Hepatocyte (in vitro differentiated cells): ENCODE measurements around the gene NCOA7.

ENCODE experiments used
- EZH2phosphoT487 ChIP-seq: fragments of 200-600 bp; sonication (generic); IDR thresholded peaks from one replicate; pipeline ENCODE4 v1.6.1; 2018; ENCODE audit warnings: antibody characterized with exemption, mild to moderate bottlenecking, low read depth, moderate library complexity; ENCODE audit not compliant: unreplicated experiment, severe bottlenecking
- TF ChIP-seq, protein P1 (sequence below): fragments of 200-600 bp; sonication (generic); IDR thresholded peaks from 2 replicates; pipeline ENCODE4 v1.5.1; 2016; ENCODE audit warnings: antibody characterized with exemption, mild to moderate bottlenecking; ENCODE audit not compliant: poor library complexity

DNA sequence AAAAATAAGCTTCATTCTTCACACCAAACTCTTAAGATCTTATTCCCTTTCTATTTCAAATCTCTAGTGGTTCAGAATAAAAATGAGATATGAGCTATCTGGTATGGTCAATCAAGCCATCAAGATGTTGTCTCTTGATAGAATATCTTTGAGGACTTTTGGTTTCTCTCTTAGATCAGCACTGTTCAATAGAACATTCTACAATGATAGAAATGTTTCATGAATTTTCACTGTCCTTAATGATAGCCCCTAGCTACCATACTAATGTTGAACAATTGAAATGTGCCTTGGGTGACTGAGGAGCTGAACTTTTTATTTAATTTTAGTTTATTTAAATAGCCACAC is 141.7 kb downstream of the NCOA7 start:
- TF ChIP-seq EZH2phosphoT487, result no peak
- TF ChIP-seq, protein P1, sequence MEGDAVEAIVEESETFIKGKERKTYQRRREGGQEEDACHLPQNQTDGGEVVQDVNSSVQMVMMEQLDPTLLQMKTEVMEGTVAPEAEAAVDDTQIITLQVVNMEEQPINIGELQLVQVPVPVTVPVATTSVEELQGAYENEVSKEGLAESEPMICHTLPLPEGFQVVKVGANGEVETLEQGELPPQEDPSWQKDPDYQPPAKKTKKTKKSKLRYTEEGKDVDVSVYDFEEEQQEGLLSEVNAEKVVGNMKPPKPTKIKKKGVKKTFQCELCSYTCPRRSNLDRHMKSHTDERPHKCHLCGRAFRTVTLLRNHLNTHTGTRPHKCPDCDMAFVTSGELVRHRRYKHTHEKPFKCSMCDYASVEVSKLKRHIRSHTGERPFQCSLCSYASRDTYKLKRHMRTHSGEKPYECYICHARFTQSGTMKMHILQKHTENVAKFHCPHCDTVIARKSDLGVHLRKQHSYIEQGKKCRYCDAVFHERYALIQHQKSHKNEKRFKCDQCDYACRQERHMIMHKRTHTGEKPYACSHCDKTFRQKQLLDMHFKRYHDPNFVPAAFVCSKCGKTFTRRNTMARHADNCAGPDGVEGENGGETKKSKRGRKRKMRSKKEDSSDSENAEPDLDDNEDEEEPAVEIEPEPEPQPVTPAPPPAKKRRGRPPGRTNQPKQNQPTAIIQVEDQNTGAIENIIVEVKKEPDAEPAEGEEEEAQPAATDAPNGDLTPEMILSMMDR, result no peak
